ENCODE results near the gene HYPK. TPM values are rescaled to one million over a fixed set of nuclear protein-coding genes. Genes with fewer than 3 reads are reported as not detected.

The HYPK gene
- total and polyA plus RNA-seq, 2 of the 8 experiments (the other 6 are each of a cell fraction or from before 2014, with no cell fraction given) = 5.4 to 17.6 TPM

GRCh38 chr15:43800286-43801141 lies at the start of gene HYPK (continued):
- TF ChIP-seq KDM5A (IDR thresholded peaks at IDR 0.05; ENCODE audit: low read length) (peak; percentile 75; the same call in 1 of the 2 replicates), CHD1 (IDR thresholded peaks at IDR 0.05; ENCODE audit: low read depth, low read length) (no peak), TAF1 (IDR thresholded peaks at IDR 0.05; ENCODE audit: low read depth, low read length) (peak; percentile 82), ZNF274 (IDR thresholded peaks at IDR 0.05; ENCODE audit: borderline replicate concordance, extremely low read depth, low read length) (no peak), EP300 (IDR thresholded peaks at IDR 0.05; ENCODE audit: borderline replicate concordance in 1 of 2, low read depth in 2 of 2, low read length in 2 of 2) (no peak), HDAC6 (IDR thresholded peaks at IDR 0.05; ENCODE audit: low read depth, low read length) (no peak), E2F6 (IDR thresholded peaks at IDR 0.05) (peak; percentile 17; the same call in 1 of the 2 replicates), RNF2 (IDR thresholded peaks at IDR 0.05; ENCODE audit: borderline replicate concordance, low read depth, low read length, missing control alignments, poor library complexity, severe bottlenecking) (no peak), MAX (IDR thresholded peaks at IDR 0.05) (peak; percentile 59), CTCF (IDR thresholded peaks at IDR 0.05; ENCODE audit: control extremely low read depth in 1 of 3, insufficient read depth in 1 of 3, low read depth in 1 of 3, low read length in 3 of 3) (no peak), TCF12 (IDR thresholded peaks at IDR 0.05; ENCODE audit: low read depth, low read length) (no peak), ASH2L (IDR thresholded peaks at IDR 0.05; ENCODE audit: low read length) (peak; percentile 73), SIN3A (conservative IDR thresholded peaks at IDR 0.05 in 1 of 2, IDR thresholded peaks at IDR 0.05 in 1 of 2; ENCODE audit: low read depth in 1 of 2, low read length in 2 of 2) (peak; percentile 76 to 88; a peak in 3 of 4 replicates), RAD21 (IDR thresholded peaks at IDR 0.05 in 1 of 2, conservative IDR thresholded peaks at IDR 0.05 in 1 of 2; ENCODE audit: low read depth in 2 of 2, low read length in 2 of 2) (no peak), HDAC2 (IDR thresholded peaks at IDR 0.05; ENCODE audit: borderline replicate concordance in 1 of 2, low read depth in 2 of 2, low read length in 2 of 2) (peak in 1 of 2 experiments; percentile 91; a peak in 2 of 4 replicates), SAP30 (IDR thresholded peaks at IDR 0.05; ENCODE audit: insufficient read depth, insufficient replicate concordance, low read length) (no peak), SP4 (IDR thresholded peaks at IDR 0.05; ENCODE audit: low read length) (no peak), NRF1 (IDR thresholded peaks at IDR 0.05; ENCODE audit: low read depth, low read length) (no peak)
